ENCODE results near the gene AP3S2.

Gene AP3S2

GRCh38 chr15:89820666-89821611 lies 72.9 kb downstream of the AP3S2 start:
- no peak for TF ChIP-seq CTCF (IDR thresholded peaks at IDR 0.05; ENCODE audit: extremely low read depth, insufficient read depth, missing control alignments)
- in situ Hi-C loops (cut with MboI; ENCODE audit: low pct_unique_long_range_greater_than_20kb, low sequenced_read_pairs, unreplicated experiment): no loop called here
- no peak for DNase-seq (ENCODE audit: low spot score)

GRCh38 chr15:89818287-89818686 lies 75.5 kb downstream of the AP3S2 start:
- in situ Hi-C loops (cut with MboI; ENCODE audit: low pct_unique_long_range_greater_than_20kb, low sequenced_read_pairs, unreplicated experiment): no loop called here
- DNase-seq (ENCODE audit: low spot score): no peak
- TF ChIP-seq CTCF (IDR thresholded peaks at IDR 0.05; ENCODE audit: extremely low read depth, insufficient read depth, missing control alignments): no peak

GRCh38 chr15:89817701-89818280 lies 76.0 kb downstream of the AP3S2 start:
- in situ Hi-C loops (cut with MboI; ENCODE audit: low pct_unique_long_range_greater_than_20kb, low sequenced_read_pairs, unreplicated experiment): no loop called here
- no peak for TF ChIP-seq CTCF (IDR thresholded peaks at IDR 0.05; ENCODE audit: extremely low read depth, insufficient read depth, missing control alignments)
- DNase-seq (ENCODE audit: low spot score): no peak

GRCh38 chr15:89815769-89816168 lies 78.0 kb downstream of the AP3S2 start:
- in situ Hi-C loops (cut with MboI; ENCODE audit: low pct_unique_long_range_greater_than_20kb, low sequenced_read_pairs, unreplicated experiment): no loop called here
- no peak for TF ChIP-seq CTCF (IDR thresholded peaks at IDR 0.05; ENCODE audit: extremely low read depth, insufficient read depth, missing control alignments)
- DNase-seq (ENCODE audit: low spot score): no peak

- no peak for TF ChIP-seq CTCF (IDR thresholded peaks at IDR 0.05; ENCODE audit: extremely low read depth, insufficient read depth, missing control alignments)
- DNase-seq (ENCODE audit: low spot score): peak; percentile 67
- in situ Hi-C loops (cut with MboI; ENCODE audit: low pct_unique_long_range_greater_than_20kb, low sequenced_read_pairs, unreplicated experiment): no loop called here
Measured at GRCh38 chr15:89814112-89814742, 79.6 kb downstream of the AP3S2 start.

- TF ChIP-seq CTCF (IDR thresholded peaks at IDR 0.05; ENCODE audit: extremely low read depth, insufficient read depth, missing control alignments): no peak
- in situ Hi-C loops (cut with MboI; ENCODE audit: low pct_unique_long_range_greater_than_20kb, low sequenced_read_pairs, unreplicated experiment): no loop called here
- DNase-seq (ENCODE audit: low spot score): no peak
Measured at GRCh38 chr15:89813381-89814111, 80.2 kb downstream of the AP3S2 start.
